ENCODE data around the gene MEG3. TPM values are rescaled to one million over a fixed set of nuclear protein-coding genes. Genes with fewer than 3 reads are reported as not detected.

The MEG3 gene
- total and polyA plus RNA-seq, 2 of the 8 experiments (the other 6 are each of a cell fraction or from before 2014, with no cell fraction given) = 0.17 to 1.1 TPM

- TF ChIP-seq, protein P1, sequence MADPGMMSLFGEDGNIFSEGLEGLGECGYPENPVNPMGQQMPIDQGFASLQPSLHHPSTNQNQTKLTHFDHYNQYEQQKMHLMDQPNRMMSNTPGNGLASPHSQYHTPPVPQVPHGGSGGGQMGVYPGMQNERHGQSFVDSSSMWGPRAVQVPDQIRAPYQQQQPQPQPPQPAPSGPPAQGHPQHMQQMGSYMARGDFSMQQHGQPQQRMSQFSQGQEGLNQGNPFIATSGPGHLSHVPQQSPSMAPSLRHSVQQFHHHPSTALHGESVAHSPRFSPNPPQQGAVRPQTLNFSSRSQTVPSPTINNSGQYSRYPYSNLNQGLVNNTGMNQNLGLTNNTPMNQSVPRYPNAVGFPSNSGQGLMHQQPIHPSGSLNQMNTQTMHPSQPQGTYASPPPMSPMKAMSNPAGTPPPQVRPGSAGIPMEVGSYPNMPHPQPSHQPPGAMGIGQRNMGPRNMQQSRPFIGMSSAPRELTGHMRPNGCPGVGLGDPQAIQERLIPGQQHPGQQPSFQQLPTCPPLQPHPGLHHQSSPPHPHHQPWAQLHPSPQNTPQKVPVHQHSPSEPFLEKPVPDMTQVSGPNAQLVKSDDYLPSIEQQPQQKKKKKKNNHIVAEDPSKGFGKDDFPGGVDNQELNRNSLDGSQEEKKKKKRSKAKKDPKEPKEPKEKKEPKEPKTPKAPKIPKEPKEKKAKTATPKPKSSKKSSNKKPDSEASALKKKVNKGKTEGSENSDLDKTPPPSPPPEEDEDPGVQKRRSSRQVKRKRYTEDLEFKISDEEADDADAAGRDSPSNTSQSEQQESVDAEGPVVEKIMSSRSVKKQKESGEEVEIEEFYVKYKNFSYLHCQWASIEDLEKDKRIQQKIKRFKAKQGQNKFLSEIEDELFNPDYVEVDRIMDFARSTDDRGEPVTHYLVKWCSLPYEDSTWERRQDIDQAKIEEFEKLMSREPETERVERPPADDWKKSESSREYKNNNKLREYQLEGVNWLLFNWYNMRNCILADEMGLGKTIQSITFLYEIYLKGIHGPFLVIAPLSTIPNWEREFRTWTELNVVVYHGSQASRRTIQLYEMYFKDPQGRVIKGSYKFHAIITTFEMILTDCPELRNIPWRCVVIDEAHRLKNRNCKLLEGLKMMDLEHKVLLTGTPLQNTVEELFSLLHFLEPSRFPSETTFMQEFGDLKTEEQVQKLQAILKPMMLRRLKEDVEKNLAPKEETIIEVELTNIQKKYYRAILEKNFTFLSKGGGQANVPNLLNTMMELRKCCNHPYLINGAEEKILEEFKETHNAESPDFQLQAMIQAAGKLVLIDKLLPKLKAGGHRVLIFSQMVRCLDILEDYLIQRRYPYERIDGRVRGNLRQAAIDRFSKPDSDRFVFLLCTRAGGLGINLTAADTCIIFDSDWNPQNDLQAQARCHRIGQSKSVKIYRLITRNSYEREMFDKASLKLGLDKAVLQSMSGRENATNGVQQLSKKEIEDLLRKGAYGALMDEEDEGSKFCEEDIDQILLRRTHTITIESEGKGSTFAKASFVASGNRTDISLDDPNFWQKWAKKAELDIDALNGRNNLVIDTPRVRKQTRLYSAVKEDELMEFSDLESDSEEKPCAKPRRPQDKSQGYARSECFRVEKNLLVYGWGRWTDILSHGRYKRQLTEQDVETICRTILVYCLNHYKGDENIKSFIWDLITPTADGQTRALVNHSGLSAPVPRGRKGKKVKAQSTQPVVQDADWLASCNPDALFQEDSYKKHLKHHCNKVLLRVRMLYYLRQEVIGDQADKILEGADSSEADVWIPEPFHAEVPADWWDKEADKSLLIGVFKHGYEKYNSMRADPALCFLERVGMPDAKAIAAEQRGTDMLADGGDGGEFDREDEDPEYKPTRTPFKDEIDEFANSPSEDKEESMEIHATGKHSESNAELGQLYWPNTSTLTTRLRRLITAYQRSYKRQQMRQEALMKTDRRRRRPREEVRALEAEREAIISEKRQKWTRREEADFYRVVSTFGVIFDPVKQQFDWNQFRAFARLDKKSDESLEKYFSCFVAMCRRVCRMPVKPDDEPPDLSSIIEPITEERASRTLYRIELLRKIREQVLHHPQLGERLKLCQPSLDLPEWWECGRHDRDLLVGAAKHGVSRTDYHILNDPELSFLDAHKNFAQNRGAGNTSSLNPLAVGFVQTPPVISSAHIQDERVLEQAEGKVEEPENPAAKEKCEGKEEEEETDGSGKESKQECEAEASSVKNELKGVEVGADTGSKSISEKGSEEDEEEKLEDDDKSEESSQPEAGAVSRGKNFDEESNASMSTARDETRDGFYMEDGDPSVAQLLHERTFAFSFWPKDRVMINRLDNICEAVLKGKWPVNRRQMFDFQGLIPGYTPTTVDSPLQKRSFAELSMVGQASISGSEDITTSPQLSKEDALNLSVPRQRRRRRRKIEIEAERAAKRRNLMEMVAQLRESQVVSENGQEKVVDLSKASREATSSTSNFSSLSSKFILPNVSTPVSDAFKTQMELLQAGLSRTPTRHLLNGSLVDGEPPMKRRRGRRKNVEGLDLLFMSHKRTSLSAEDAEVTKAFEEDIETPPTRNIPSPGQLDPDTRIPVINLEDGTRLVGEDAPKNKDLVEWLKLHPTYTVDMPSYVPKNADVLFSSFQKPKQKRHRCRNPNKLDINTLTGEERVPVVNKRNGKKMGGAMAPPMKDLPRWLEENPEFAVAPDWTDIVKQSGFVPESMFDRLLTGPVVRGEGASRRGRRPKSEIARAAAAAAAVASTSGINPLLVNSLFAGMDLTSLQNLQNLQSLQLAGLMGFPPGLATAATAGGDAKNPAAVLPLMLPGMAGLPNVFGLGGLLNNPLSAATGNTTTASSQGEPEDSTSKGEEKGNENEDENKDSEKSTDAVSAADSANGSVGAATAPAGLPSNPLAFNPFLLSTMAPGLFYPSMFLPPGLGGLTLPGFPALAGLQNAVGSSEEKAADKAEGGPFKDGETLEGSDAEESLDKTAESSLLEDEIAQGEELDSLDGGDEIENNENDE (IDR thresholded peaks at IDR 0.05; ENCODE audit: insufficient replicate concordance, low read length) = no peak
- TF ChIP-seq NRF1 (IDR thresholded peaks at IDR 0.05; ENCODE audit: low read depth, low read length) (no peak), RXRA (IDR thresholded peaks at IDR 0.05; ENCODE audit: insufficient read depth, low read depth, low read length) (no peak), BRCA1 (IDR thresholded peaks at IDR 0.05; ENCODE audit: low read depth, low read length) (no peak), RAD21 (IDR thresholded peaks at IDR 0.05 in 1 of 2, conservative IDR thresholded peaks at IDR 0.05 in 1 of 2; ENCODE audit: low read depth in 2 of 2, low read length in 2 of 2) (no peak), TAF1 (IDR thresholded peaks at IDR 0.05; ENCODE audit: low read depth, low read length) (no peak), SUZ12 (IDR thresholded peaks at IDR 0.05; ENCODE audit: low read length) (no peak), TBP (IDR thresholded peaks at IDR 0.05; ENCODE audit: low read depth, low read length) (no peak)
- TF ChIP-seq, protein P2, sequence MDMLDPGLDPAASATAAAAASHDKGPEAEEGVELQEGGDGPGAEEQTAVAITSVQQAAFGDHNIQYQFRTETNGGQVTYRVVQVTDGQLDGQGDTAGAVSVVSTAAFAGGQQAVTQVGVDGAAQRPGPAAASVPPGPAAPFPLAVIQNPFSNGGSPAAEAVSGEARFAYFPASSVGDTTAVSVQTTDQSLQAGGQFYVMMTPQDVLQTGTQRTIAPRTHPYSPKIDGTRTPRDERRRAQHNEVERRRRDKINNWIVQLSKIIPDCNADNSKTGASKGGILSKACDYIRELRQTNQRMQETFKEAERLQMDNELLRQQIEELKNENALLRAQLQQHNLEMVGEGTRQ (IDR thresholded peaks at IDR 0.05; ENCODE audit: low read length) = no peak
Measured at GRCh38 chr14:100907240-100907639, 81.3 kb downstream of the MEG3 start (continued).

Measured in H1 (cell line).